ENCODE results near the gene FUT2. TPM values are rescaled to one million over a fixed set of nuclear protein-coding genes. Genes with fewer than 3 reads are reported as not detected.

Gene FUT2
- total and polyA plus RNA-seq, 2 of the 13 experiments (the other 11 are each of a cell fraction or from before 2014, with no cell fraction given) = 0.07 TPM; not detected in 1

DNA sequence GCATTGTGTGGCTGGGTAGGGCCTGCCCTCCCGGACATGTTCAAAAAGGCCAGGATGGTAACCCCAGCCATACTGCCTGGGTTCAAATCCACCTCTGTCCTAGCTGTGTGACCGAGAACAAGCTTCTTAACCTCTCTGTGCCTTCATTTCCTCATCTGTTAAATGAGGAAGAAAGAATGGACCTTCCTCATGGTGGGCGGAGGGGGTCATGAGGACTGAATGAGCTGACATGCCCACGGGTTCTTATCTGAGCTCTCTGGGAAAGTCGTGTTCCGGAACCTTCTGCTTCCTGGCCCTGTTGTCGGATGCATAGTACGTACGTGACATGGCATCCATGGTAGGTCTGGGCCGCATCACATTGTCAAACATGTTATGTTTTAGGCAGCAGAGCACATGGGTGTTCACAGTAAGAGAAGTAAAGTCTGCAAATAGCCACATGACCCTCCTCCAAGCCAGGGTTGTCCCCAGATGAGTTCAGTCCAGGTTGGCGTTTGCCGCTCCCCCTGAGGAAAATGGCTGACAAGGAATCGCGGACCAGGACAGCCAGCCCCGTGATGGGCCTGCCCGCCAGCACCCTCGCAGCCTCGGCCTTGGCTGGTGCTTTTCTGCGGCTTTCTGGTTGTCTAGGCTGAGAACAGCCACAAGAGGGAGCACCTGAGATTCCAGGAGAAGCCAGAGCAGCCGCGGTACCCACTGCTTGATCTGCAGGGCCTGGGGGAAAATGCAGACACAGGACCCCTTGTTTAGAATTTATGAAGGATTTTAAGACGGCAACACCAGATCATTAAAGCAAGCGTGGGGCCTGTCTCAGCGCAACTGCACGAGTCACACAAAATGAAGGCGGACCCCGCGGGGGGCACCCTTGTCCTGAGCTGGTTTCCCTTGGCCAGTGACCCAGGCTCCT lies 20.6 kb upstream of the FUT2 start (continued):
- TF ChIP-seq, protein P1, sequence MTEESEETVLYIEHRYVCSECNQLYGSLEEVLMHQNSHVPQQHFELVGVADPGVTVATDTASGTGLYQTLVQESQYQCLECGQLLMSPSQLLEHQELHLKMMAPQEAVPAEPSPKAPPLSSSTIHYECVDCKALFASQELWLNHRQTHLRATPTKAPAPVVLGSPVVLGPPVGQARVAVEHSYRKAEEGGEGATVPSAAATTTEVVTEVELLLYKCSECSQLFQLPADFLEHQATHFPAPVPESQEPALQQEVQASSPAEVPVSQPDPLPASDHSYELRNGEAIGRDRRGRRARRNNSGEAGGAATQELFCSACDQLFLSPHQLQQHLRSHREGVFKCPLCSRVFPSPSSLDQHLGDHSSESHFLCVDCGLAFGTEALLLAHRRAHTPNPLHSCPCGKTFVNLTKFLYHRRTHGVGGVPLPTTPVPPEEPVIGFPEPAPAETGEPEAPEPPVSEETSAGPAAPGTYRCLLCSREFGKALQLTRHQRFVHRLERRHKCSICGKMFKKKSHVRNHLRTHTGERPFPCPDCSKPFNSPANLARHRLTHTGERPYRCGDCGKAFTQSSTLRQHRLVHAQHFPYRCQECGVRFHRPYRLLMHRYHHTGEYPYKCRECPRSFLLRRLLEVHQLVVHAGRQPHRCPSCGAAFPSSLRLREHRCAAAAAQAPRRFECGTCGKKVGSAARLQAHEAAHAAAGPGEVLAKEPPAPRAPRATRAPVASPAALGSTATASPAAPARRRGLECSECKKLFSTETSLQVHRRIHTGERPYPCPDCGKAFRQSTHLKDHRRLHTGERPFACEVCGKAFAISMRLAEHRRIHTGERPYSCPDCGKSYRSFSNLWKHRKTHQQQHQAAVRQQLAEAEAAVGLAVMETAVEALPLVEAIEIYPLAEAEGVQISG (CRISPR knock-in tag; IDR thresholded peaks at IDR 0.05) = peak; percentile 59
- TF ChIP-seq, protein P2, sequence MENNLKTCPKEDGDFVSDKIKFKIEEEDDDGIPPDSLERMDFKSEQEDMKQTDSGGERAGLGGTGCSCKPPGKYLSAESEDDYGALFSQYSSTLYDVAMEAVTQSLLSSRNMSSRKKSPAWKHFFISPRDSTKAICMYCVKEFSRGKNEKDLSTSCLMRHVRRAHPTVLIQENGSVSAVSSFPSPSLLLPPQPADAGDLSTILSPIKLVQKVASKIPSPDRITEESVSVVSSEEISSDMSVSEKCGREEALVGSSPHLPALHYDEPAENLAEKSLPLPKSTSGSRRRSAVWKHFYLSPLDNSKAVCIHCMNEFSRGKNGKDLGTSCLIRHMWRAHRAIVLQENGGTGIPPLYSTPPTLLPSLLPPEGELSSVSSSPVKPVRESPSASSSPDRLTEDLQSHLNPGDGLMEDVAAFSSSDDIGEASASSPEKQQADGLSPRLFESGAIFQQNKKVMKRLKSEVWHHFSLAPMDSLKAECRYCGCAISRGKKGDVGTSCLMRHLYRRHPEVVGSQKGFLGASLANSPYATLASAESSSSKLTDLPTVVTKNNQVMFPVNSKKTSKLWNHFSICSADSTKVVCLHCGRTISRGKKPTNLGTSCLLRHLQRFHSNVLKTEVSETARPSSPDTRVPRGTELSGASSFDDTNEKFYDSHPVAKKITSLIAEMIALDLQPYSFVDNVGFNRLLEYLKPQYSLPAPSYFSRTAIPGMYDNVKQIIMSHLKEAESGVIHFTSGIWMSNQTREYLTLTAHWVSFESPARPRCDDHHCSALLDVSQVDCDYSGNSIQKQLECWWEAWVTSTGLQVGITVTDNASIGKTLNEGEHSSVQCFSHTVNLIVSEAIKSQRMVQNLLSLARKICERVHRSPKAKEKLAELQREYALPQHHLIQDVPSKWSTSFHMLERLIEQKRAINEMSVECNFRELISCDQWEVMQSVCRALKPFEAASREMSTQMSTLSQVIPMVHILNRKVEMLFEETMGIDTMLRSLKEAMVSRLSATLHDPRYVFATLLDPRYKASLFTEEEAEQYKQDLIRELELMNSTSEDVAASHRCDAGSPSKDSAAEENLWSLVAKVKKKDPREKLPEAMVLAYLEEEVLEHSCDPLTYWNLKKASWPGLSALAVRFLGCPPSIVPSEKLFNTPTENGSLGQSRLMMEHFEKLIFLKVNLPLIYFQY (CRISPR knock-in tag; IDR thresholded peaks at IDR 0.05; ENCODE audit: borderline replicate concordance) = no peak
- TF ChIP-seq ZFP90 (CRISPR knock-in tag; IDR thresholded peaks at IDR 0.05; ENCODE audit: borderline replicate concordance) (no peak), ZNF282 (IDR thresholded peaks at IDR 0.05; ENCODE audit: partially characterized antibody) (no peak), GATAD1 (CRISPR knock-in tag; IDR thresholded peaks at IDR 0.05) (no peak), ZNF614 (CRISPR knock-in tag; IDR thresholded peaks at IDR 0.05; ENCODE audit: borderline replicate concordance) (no peak), MTF1 (CRISPR knock-in tag; IDR thresholded peaks at IDR 0.05) (no peak), MED1 (CRISPR knock-in tag; IDR thresholded peaks at IDR 0.05) (0 out of 2 replicates have a peak, but pooled peaks have one; percentile 19), NRL (CRISPR knock-in tag; IDR thresholded peaks at IDR 0.05; ENCODE audit: borderline replicate concordance) (no peak), FOSL1 (CRISPR knock-in tag; IDR thresholded peaks at IDR 0.05; ENCODE audit: borderline replicate concordance) (no peak), MEF2D (CRISPR knock-in tag; IDR thresholded peaks at IDR 0.05) (no peak), ZSCAN12 (CRISPR knock-in tag; IDR thresholded peaks at IDR 0.05) (no peak), KDM5A (IDR thresholded peaks at IDR 0.05; ENCODE audit: borderline replicate concordance, low read length) (no peak), ZNF792 (CRISPR knock-in tag; IDR thresholded peaks at IDR 0.05) (no peak), ZNF644 (CRISPR knock-in tag; IDR thresholded peaks at IDR 0.05; ENCODE audit: low read depth) (no peak)
- TF ChIP-seq, protein P3, sequence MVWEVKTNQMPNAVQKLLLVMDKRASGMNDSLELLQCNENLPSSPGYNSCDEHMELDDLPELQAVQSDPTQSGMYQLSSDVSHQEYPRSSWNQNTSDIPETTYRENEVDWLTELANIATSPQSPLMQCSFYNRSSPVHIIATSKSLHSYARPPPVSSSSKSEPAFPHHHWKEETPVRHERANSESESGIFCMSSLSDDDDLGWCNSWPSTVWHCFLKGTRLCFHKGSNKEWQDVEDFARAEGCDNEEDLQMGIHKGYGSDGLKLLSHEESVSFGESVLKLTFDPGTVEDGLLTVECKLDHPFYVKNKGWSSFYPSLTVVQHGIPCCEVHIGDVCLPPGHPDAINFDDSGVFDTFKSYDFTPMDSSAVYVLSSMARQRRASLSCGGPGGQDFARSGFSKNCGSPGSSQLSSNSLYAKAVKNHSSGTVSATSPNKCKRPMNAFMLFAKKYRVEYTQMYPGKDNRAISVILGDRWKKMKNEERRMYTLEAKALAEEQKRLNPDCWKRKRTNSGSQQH (CRISPR knock-in tag; IDR thresholded peaks at IDR 0.05; ENCODE audit: low read depth) = no peak
- TF ChIP-seq, protein P4, sequence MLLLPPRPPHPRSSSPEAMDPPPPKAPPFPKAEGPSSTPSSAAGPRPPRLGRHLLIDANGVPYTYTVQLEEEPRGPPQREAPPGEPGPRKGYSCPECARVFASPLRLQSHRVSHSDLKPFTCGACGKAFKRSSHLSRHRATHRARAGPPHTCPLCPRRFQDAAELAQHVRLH (CRISPR knock-in tag; IDR thresholded peaks at IDR 0.05; ENCODE audit: borderline replicate concordance, low read depth) = no peak
- TF ChIP-seq, protein P5, sequence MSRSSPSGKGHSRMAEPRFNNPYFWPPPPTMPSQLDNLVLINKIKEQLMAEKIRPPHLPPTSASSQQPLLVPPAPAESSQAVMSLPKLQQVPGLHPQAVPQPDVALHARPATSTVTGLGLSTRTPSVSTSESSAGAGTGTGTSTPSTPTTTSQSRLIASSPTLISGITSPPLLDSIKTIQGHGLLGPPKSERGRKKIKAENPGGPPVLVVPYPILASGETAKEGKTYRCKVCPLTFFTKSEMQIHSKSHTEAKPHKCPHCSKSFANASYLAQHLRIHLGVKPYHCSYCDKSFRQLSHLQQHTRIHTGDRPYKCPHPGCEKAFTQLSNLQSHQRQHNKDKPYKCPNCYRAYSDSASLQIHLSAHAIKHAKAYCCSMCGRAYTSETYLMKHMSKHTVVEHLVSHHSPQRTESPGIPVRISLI (CRISPR knock-in tag; IDR thresholded peaks at IDR 0.05; ENCODE audit: borderline replicate concordance) = no peak
